NOMO-1 (cell line): ENCODE data around the gene ZNF628.

ENCODE experiments used
- DNase-seq, 2 experiments: peaks; one replicate each; lab custom pipeline; 2025; ENCODE audit not compliant: unreplicated experiment in 2 of 2; lab: John Stamatoyannopoulos, UW

The ZNF628 gene

GRCh38 chr19:55464662-55465054 is 11.8 kb upstream of the ZNF628 start, which contains the start of gene C19orf85:
C19orf85 (minus strand) TSS chr19:55464751; CDS start chr19:55464554, 197 bp downstream.
- DNase-seq = no peak

GRCh38 chr19:55465460-55466240 is 10.8 kb upstream of the ZNF628 start:
- DNase-seq = no peak

- DNase-seq = no peak
These were observed 10.2 kb upstream of the ZNF628 start for GRCh38 chr19:55466241-55466614.

- DNase-seq = peak; percentile 26 to 28
These were observed 9.0 kb upstream of the ZNF628 start for GRCh38 chr19:55467236-55468053.

GRCh38 chr19:55468054-55468393 is 8.4 kb upstream of the ZNF628 start:
- DNase-seq = no peak

GRCh38 chr19:55471266-55471665 is 5.2 kb upstream of the ZNF628 start:
- no peak for DNase-seq

- no peak for DNase-seq
These were observed 4.0 kb upstream of the ZNF628 start for GRCh38 chr19:55472463-55472862.

- no peak for DNase-seq
These were observed 3.0 kb upstream of the ZNF628 start for GRCh38 chr19:55473225-55474012.

- DNase-seq = no peak
These were observed 1.9 kb upstream of the ZNF628 start for GRCh38 chr19:55474269-55475265.

GRCh38 chr19:55477905-55478304 is 1.5 kb downstream of the ZNF628 start:
- DNase-seq = no peak

GRCh38 chr19:55478364-55478763 is 1.9 kb downstream of the ZNF628 start:
- no peak for DNase-seq

GRCh38 chr19:55479045-55479444 is 2.6 kb downstream of the ZNF628 start:
- no peak for DNase-seq

GRCh38 chr19:55479451-55480230 is 3.2 kb downstream of the ZNF628 start:
- no peak for DNase-seq

- no peak for DNase-seq
These were observed 4.9 kb downstream of the ZNF628 start for GRCh38 chr19:55481148-55481793.

GRCh38 chr19:55481794-55482155 is 5.4 kb downstream of the ZNF628 start:
- no peak for DNase-seq

GRCh38 chr19:55482156-55482961 is 5.9 kb downstream of the ZNF628 start:
- no peak for DNase-seq

GRCh38 chr19:55482967-55483705 is 6.7 kb downstream of the ZNF628 start:
- DNase-seq = no peak
